GM23248 (cell line): ENCODE results near the gene SVEP1.

Experiments
- EZH2 ChIP-seq: fragments of 200-600 bp; sonication (generic); IDR thresholded peaks from 2 replicates; pipeline ENCODE4 v1.6.1; 2018; ENCODE audit warnings: antibody characterized with exemption, mild to moderate bottlenecking; ENCODE audit not compliant: insufficient read depth, poor library complexity, severe bottlenecking
- EZH2phosphoT487 ChIP-seq: fragments of 200-600 bp; sonication (generic); IDR thresholded peaks from 2 replicates; pipeline ENCODE4 v1.6.1; 2018; ENCODE audit warnings: antibody characterized with exemption, moderate library complexity, mild to moderate bottlenecking, low read depth; ENCODE audit not compliant: insufficient read depth

GRCh38 chr9:110323818-110324217, 255.7 kb downstream of the SVEP1 start:
- TF ChIP-seq EZH2 (no peak), EZH2phosphoT487 (no peak)
